Activated CD8-positive, alpha-beta T cell treated with anti-CD3 and anti-CD28 coated beads for 36 hours (primary cell): ENCODE results near the gene TCL1B. TPM values are rescaled to one million over a fixed set of nuclear protein-coding genes. Genes with fewer than 3 reads are reported as not detected.

ENCODE experiments used
- ATAC-seq: fragments of 200-7000 bp; cut with Tn5 transposase; one replicate; pipeline ENCODE4 v1.10.0; 2021; ENCODE audit warnings: mild to moderate bottlenecking, moderate library complexity
- CTCF ChIA-PET: fragments of 350-600 bp; sonication (Branson Sonifier 250); formaldehyde crosslinking; loops from one replicate; lab custom pipeline; 2021; ENCODE audit warnings: antibody characterized with exemption; lab: Charles Lee
- POLR2A ChIA-PET: fragments of 350-600 bp; sonication (Branson Sonifier 250); formaldehyde crosslinking; loops from one replicate; lab custom pipeline; 2021; ENCODE audit warnings: antibody characterized with exemption; lab: Charles Lee
- DNase-seq: peaks from one replicate; pipeline ENCODE4 v3.0.0-alpha.2; 2020
- H3K27ac Mint-ChIP-seq: one replicate; pipeline ENCODE4 v1.8.0; 2021; ENCODE audit warnings: mild to moderate bottlenecking, mixed read lengths
- H3K27me3 Mint-ChIP-seq: one replicate; pipeline ENCODE4 v1.8.0; 2021; ENCODE audit warnings: mixed read lengths
- H3K36me3 Mint-ChIP-seq: one replicate; pipeline ENCODE4 v1.8.0; 2021; ENCODE audit warnings: low read depth, mixed read lengths
- H3K4me1 Mint-ChIP-seq: one replicate; pipeline ENCODE4 v1.8.0; 2021; ENCODE audit warnings: low read depth, mixed read lengths
- H3K4me3 Mint-ChIP-seq: one replicate; pipeline ENCODE4 v1.8.0; 2021; ENCODE audit warnings: mild to moderate bottlenecking, moderate library complexity, mixed read lengths
- H3K9me3 Mint-ChIP-seq: one replicate; pipeline ENCODE4 v1.8.0; 2021; ENCODE audit warnings: mixed read lengths
- CTCF ChIP-seq: fragments of 200-600 bp; IDR thresholded peaks from one replicate; pipeline ENCODE4 v1.8.0; 2022; ENCODE audit warnings: antibody characterized with exemption, mild to moderate bottlenecking
- intact Hi-C: fragments of 100-400 bp; cut with micrococcal nuclease; formaldehyde crosslinking; loops from one replicate; pipeline ENCODE4 v1.10.0; 2022
- total RNA-seq, 2 experiments: library from RNA; stranded (reverse); gene quantifications; one replicate each; pipeline ENCODE4 v1.2.3, GENCODE V29; 2021

The TCL1B gene
- total RNA-seq, 2 experiments from 2014 or later, result not detected

- DNase-seq (no peak), ATAC-seq (no peak)
- Mint-ChIP-seq H3K36me3 (no peaks in the 10 kb centered on the region), H3K4me3 (no peak overlapping the region), H3K4me1 (peaks cover 6% of the 10 kb centered on the region), H3K27ac (no peak overlapping the region), H3K27me3 (peaks cover 22% of the 10 kb centered on the region), H3K9me3 (no peaks in the 10 kb centered on the region)
- ChIA-PET CTCF (no interaction called here), POLR2A (no interaction called here)
- TF ChIP-seq CTCF, result no peak
- intact Hi-C loops, result no loop called here
Observed at GRCh38 chr14:95703805-95704204, 17.6 kb downstream of the TCL1B start.

- ATAC-seq (no peak), DNase-seq (no peak)
- intact Hi-C loops, result no loop called here
- CTCF ChIA-PET, result no interaction called here
- no peak for TF ChIP-seq CTCF
- no peak overlapping the region for H3K4me3 Mint-ChIP-seq
- peaks cover 20% of the 10 kb centered on the region for H3K27me3 Mint-ChIP-seq
- no peaks in the 10 kb centered on the region for H3K4me1 Mint-ChIP-seq
- no peaks in the 10 kb centered on the region for H3K36me3 Mint-ChIP-seq
- POLR2A ChIA-PET, result interaction anchor here (0.6 kb wide), 1 partner anchor 348 kb away, joined by 3 read pairs; no protein-coding TSS in a partner anchor
- H3K9me3 Mint-ChIP-seq, result no peaks in the 10 kb centered on the region
- H3K27ac Mint-ChIP-seq, result no peak overlapping the region
Observed at GRCh38 chr14:95705518-95705917, 19.3 kb downstream of the TCL1B start.

- H3K36me3 Mint-ChIP-seq, result no peaks in the 10 kb centered on the region
Observed at GRCh38 chr14:95707327-95707726, 21.1 kb downstream of the TCL1B start.

GRCh38 chr14:95710106-95710505, 23.9 kb downstream of the TCL1B start:
- Mint-ChIP-seq H3K36me3 (no peaks in the 10 kb centered on the region), H3K9me3 (no peaks in the 10 kb centered on the region), H3K4me3 (no peak overlapping the region), H3K4me1 (no peaks in the 10 kb centered on the region), H3K27me3 (peaks cover 22% of the 10 kb centered on the region), H3K27ac (no peak overlapping the region)
- DNase-seq (no peak), ATAC-seq (no peak)
- ChIA-PET CTCF (interaction anchor here (0.5 kb wide), 1 partner anchor 295 kb away, joined by 3 read pairs; no protein-coding TSS in a partner anchor), POLR2A (no interaction called here)
- intact Hi-C loops, result no loop called here
- TF ChIP-seq CTCF, result no peak

More at GRCh38 chr14:95707327-95707726, 21.1 kb downstream of the TCL1B start:
- ChIA-PET CTCF (no interaction called here), POLR2A (no interaction called here)
- H3K4me3 Mint-ChIP-seq, result no peak overlapping the region
- no peaks in the 10 kb centered on the region for H3K4me1 Mint-ChIP-seq
- intact Hi-C loops, result no loop called here
- TF ChIP-seq CTCF, result no peak
- no peaks in the 10 kb centered on the region for H3K9me3 Mint-ChIP-seq
- no peak for ATAC-seq
- no peak overlapping the region for H3K27ac Mint-ChIP-seq
- peaks cover 18% of the 10 kb centered on the region for H3K27me3 Mint-ChIP-seq
- DNase-seq, result no peak

- Mint-ChIP-seq H3K27ac (no peak overlapping the region), H3K27me3 (peaks cover 16% of the 10 kb centered on the region), H3K4me1 (no peaks in the 10 kb centered on the region), H3K36me3 (no peaks in the 10 kb centered on the region), H3K9me3 (no peaks in the 10 kb centered on the region), H3K4me3 (no peak overlapping the region)
- ChIA-PET CTCF (no interaction called here), POLR2A (no interaction called here)
- intact Hi-C loops, result no loop called here
- DNase-seq (no peak), ATAC-seq (no peak)
- TF ChIP-seq CTCF, result no peak
Observed at GRCh38 chr14:95711476-95712176, 25.4 kb downstream of the TCL1B start.
